HG02973 (cell line): ENCODE results near the gene RGS6.

Experiments used
- ATAC-seq: cut with Tn5 transposase; IDR thresholded peaks from one replicate; pipeline ENCODE4 v1.9.1; 2021; ENCODE audit warnings: moderate library complexity; ENCODE audit not compliant: unreplicated experiment

The RGS6 gene

GRCh38 chr14:72479461-72479931 is 547.3 kb downstream of the RGS6 start:
- no peak for ATAC-seq

GRCh38 chr14:72480464-72481243 is 548.4 kb downstream of the RGS6 start:
- no peak for ATAC-seq

DNA sequence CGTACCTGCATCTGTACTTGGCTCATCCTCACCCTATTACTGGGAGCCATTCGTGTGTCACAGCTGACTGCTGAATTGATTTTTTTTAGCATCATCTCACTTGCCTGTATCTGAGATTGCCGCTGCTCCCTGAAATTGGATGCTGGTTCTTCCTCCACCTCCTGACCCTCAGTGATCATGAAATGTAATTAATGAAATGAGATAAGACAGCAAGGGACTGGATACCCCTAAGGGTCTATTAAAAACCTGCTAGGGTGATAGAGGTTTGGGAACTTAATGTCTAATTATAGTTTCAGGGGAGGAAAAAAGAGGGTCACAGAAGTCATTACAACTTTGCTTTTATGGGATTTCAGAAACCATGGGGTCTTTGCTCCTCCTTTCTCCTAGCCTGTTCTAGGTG is 551.1 kb downstream of the RGS6 start:
- ATAC-seq = no peak

GRCh38 chr14:72485695-72486094 is 553.5 kb downstream of the RGS6 start:
- no peak for ATAC-seq

- ATAC-seq = no peak
Measured at GRCh38 chr14:72488514-72488913, 556.3 kb downstream of the RGS6 start.

DNA sequence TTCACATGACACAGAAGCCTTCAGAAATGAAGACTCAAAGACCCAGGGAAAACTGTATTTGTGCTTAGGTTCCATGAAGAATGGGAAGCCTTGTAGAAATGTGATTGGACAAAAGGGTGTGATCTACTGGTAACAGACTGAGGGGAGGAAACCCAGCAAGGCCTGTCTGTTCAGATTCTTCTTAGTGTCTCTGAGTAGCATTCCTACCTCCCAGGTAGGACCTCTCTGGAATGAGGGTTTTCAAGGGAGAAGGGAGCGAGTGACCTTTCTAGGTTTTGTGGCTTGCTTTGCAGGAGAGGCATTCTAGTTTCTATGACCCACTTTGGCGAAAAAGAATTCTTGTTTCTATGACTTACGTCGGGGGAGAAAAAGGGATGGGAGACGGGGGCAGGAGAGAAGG is 560.0 kb downstream of the RGS6 start:
- no peak for ATAC-seq

DNA sequence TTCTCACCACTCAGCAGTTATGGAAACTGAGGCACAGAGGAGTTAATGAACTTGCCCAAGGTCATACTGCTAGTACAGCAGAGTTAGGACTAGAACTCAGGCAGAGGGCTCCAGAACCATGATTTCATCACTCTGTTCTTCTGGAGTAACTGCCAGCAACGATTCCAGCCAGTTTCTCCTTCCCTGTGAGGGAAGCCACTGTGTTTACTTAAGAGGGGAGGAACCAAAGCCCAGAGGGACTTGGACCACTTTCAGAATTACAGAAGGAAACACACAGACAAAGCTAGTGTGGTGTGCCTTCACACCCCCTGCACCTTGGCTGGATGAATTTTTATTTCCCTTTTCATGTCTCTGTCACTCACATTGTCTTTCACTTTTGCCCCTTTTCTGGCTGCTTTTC is 563.4 kb downstream of the RGS6 start:
- ATAC-seq = no peak

- ATAC-seq = no peak
Measured at GRCh38 chr14:72498646-72499045, 566.4 kb downstream of the RGS6 start.

DNA sequence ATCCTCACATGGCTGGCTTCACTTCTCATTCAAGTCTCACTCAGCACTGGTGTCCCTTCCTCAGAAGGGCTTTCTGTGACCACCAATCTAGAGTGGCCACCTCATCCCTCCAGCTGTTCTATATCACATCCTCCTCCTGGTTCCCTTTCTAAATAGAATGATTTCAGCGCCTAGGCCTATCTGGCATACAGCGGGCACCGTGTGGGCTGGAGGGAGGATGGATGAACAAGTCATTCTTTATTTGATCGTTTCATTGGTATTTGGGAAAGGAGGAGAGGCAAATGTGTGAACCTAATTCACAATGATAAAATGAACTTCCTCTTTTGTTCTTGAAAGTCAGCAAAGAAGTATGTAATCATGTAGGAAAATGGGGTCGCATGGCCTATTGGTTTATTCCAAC is 567.5 kb downstream of the RGS6 start:
- no peak for ATAC-seq

- ATAC-seq = no peak
Measured at GRCh38 chr14:72500234-72500838, 568.1 kb downstream of the RGS6 start.

- ATAC-seq = no peak
Measured at GRCh38 chr14:72501439-72501838, 569.2 kb downstream of the RGS6 start.

DNA sequence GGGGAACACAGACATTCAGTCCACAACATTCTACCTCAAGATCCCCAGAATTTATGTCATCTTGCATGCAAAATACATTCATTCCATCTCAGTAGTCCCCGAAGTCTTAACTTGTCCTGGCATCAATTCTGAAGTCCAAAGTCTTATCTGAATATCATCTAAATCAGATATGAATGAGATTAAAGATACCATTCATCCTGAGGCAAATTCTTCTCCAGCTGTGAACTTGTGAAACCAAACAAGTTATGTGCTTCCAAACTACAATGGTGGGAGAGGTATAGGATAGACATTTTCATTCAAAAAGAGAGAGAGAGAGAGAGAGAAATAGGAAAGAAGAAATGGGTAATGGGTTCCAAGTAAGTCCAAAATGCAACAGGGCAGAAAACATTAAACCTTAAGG is 571.0 kb downstream of the RGS6 start:
- no peak for ATAC-seq

DNA sequence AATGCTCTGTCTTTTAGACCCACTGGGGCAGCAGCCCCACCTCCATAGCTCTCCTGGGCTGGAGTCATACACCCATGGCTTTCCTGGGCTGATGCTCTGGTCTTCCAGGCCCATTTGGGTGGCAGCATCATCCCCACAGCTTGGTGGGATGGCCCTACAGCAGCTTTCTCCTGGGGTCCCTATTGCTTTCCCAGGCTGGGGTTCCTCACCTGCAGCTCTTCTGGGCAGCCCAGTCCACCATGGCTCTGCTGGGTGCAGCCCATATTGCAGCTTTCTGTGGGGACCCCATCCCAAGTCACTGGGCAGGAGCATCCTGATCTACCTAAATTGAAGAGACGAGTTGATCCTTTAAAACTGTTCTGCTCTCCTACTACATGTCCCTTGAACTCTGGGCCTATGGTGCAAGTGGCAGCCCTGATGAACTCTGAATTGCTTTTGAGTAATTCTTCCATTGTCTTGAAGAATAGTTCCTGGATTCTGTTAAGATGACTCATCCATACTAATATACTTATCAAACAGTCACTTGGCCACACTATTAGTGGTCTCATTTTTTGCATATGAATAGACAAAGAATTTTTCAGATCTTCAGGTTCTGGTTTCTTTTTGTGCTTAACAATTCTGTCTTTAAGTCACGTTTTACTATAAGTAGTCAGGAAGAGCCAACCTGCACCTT is 571.6 kb downstream of the RGS6 start:
- no peak for ATAC-seq

- ATAC-seq = no peak
Measured at GRCh38 chr14:72510566-72510965, 578.3 kb downstream of the RGS6 start.

GRCh38 chr14:72512281-72512680 is 580.1 kb downstream of the RGS6 start:
- ATAC-seq = no peak

GRCh38 chr14:72512925-72513324 is 580.7 kb downstream of the RGS6 start:
- ATAC-seq = no peak

DNA sequence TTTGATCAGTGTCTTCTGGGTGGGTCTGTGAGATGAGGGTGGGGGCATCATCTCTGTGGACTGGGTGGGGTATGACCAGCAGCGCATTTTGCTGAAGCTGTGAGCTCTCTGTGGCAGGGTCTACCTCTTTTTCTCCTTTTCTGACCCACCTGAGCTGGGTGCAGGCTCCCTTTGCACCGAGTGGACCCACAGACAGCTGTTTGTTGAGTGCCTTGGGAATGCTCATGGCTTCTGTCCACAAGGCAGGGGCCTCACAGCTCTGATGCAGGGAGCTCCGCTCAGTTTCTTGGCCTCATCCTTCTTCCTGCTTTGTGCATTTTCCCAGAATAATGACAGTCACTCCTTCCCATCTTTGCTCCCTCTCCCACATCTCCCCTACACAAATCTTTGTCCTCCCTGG is 581.1 kb downstream of the RGS6 start:
- no peak for ATAC-seq

GRCh38 chr14:72513965-72514659 is 581.9 kb downstream of the RGS6 start:
- ATAC-seq = no peak

- no peak for ATAC-seq
Measured at GRCh38 chr14:72514660-72515025, 582.4 kb downstream of the RGS6 start.

GRCh38 chr14:72515779-72516770 is 583.8 kb downstream of the RGS6 start:
- no peak for ATAC-seq
